ENCODE results near the gene ADAMTSL1. TPM values are rescaled to one million over a fixed set of nuclear protein-coding genes. Genes with fewer than 3 reads are reported as not detected.
"Not testable (repeated sequence)": the region's sequence is repeated elsewhere in the genome, so short reads cannot be mapped to it uniquely, and the experiment has no call there.

Gene ADAMTSL1
- total RNA-seq, 1 donor from 2014 or later: 1.8 TPM

DNA sequence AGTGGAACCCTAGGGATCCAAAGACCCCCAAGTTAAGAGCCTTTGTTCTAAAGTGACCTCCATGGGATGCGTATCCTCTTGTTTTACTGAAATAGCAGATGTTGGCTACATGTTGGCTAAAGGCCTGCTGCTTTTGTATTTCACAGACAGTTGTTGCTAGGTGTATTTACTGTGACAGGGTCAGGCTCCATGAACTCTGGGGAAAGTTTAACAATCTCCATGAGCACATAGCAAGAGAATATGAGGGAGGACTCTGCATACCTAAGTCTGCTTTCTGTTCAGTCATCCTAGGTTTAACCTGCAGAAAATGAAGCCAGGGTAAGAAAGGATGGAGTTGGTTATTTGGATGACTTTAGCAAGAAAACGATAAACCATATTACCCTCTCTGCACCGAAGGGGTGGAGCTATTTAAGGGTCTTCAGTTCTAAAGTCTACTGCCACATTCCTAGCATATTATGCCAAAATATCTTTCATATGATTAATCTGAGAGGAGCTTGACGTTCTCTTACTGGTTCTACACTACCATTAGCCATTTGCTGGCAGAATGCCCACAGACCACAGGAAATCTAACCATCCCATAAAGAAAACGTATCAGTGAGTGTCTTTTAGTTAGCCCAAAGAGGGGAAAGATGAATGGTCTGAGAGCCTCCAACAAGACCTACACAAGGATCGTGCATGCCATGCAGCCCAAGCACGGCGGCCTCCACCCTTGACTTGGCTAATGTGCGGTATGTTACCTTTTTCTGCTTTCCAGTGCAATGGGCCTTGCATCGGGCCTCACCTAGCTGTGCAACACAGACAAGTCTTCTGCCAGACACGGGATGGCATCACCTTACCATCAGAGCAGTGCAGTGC is 431.3 kb downstream of the ADAMTSL1 start:
- DNase-seq (ENCODE audit: low spot score): no peak

DNA sequence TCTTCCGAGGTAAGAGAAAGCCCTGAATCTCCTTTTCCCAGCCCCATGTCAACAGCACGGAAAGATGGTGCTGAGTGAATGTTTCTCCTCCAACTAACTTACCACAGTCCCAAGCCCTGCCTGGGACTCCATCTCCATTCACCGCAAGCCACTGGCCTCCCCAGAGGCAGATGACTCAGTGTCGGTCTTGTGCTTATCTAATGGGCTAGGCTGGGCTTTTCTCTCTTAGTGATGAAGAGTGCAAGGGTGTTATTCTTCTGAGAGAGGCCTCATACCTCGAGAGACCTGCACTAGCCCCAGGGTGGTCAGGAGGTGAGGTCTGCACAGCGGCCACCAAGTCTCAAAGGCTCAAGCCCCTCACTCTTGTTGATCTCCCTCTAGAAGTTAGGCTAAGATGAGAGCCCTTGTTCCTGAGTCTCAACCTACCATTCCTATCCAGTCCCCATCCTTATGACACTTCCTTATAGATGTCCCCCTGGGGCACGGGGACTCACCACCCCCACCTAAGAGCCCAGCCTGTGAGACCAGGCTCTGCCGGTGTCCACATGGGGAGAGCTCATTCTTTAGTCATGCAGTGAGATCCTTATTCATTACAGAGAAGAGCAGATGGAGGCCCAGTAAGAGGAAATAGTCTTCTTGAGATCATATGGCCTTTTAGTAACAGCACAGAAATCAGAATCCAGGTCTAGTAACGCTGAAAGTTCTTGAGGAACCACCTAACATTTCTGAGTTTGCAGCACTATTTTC is 432.1 kb downstream of the ADAMTSL1 start:
- no peak for DNase-seq (ENCODE audit: low spot score)

DNA sequence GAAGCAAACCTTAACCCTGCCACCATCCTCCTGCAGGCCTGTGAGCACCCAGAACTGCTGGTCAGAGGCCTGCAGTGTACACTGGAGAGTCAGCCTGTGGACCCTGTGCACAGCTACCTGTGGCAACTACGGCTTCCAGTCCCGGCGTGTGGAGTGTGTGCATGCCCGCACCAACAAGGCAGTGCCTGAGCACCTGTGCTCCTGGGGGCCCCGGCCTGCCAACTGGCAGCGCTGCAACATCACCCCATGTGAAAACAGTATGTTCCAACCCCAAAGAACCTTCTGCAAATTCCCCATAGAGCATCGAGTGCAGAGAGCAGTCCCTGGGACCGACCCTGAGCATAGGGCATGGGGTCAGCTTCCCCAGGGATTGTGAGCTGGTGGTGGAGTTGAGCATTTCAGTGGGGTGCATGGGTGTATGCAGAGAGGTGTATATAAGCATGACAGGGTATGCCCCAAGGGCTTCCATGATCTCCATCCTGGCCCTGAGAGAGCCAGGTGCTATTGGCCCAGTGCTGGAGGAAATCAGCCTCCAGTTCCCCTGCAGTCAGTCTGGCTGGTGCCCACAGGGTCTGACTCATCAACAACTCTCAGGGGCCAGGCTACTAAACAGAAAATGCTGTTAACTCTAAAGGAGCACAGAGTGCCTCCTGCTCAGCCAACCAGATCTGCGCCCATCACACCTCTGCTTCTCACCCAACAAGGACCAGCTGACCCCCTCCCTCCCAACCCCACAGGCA is 432.9 kb downstream of the ADAMTSL1 start:
- DNase-seq (ENCODE audit: low spot score): no peak

DNA sequence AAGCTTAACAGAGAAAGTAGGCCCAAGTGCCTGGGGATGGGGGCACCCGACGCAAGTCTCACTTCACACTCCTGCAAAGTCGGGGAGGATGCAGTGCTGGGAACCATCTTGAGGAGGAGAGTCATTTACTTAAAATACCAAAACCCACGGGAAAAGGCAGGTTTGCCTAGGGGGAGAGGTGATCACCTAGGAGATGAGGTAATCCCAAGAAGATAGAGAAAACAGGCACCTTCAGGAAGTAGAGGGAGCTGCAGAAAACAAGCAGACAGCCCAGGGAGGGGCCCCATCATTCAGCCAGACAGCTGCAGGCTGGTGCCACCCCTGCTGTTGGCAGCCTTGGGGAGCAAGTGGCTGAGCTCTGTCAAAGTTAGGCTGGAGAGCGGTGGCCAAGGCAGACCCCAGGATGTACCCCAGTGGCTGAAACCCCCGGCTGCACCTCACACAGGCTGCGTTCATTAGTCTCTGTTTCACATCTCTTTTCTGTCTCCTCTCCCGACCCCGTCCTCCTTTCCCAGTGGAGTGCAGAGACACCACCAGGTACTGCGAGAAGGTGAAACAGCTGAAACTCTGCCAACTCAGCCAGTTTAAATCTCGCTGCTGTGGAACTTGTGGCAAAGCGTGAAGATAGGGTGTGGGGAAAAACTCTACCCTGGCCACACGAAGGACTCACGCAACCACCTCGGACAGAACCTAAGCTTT is 434.1 kb downstream of the ADAMTSL1 start:
- DNase-seq (ENCODE audit: low spot score): no peak

DNA sequence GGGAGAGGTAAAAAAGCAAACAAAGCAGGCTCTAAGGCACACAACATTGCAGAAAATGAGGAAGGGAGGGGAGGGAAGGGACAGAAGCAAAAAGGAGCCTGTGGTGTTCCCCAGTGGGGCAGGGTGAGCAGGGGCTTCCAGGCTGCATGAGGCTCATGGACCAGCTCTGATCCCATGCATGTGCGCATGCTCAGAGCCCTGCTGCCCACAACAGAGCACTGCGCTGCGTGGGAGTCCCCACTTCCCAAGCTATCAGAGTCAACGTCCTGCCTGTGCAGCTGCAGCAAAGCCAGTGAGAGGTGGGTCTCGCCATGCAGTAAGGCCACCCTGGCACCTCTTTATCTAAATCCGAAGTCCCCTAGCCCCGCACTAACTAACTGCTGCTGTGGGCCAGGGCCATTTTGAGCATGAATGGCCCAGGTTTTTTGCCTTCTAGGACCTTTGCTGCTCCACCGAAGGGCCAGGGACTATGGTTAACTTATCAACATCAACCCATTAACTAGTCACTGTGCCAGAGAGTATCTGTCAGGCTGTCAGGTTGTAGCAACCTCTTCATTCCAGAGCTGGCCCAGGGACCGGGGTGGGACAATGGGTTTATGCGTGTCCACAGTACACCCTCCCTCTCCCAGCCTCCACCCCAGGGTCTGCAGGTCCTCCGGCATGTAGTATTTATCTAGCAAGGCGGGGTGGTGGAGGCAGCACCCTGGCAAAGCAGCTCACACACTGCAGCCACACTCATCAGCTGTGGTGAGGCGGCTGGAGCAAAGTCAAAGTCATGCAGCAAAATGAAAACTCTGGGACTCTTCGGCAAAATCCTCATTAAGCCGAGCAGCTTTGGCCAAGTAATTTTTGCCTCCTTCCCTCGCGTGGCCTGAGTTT is 435.4 kb downstream of the ADAMTSL1 start:
- no peak for DNase-seq (ENCODE audit: low spot score)

DNA sequence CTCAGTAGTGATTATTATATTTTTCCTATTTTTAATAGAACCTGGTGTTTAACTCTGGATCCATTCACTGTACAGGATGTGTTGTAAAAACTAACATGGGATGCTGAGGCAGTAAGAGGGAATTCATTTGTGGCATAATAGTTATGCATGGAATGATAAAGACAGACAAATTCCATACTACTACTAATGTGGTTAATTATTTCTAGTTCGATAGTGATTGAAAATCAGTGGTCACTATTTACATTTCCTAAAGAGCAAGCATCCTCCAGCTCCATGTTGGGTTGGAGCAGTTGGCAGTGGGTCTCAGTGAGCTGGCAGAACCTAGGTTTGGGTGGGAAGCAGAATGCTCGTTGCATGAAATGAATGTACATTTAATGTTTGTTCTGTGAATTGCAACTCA is 436.5 kb downstream of the ADAMTSL1 start:
- DNase-seq (ENCODE audit: low spot score): no peak

DNA sequence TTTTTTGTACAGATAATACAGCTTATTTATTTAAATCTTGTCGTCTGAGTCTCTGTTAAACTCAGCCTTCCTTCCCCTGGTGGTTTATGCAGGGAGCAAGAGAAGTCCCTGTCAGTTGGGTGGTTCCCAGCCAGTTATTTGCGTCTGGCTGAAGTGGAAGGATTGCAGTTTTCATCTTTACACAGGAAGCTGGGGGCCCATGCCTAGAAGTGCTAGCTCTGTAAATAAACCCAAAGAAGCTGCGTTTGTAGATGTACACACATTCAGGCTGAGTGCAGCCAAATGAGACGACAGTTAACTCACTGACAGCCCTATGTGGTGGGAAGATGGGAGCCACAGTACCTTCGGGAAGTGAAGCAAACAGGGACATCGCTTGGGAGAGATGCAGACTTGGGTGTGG is 437.0 kb downstream of the ADAMTSL1 start:
- no peak for DNase-seq (ENCODE audit: low spot score)

DNA sequence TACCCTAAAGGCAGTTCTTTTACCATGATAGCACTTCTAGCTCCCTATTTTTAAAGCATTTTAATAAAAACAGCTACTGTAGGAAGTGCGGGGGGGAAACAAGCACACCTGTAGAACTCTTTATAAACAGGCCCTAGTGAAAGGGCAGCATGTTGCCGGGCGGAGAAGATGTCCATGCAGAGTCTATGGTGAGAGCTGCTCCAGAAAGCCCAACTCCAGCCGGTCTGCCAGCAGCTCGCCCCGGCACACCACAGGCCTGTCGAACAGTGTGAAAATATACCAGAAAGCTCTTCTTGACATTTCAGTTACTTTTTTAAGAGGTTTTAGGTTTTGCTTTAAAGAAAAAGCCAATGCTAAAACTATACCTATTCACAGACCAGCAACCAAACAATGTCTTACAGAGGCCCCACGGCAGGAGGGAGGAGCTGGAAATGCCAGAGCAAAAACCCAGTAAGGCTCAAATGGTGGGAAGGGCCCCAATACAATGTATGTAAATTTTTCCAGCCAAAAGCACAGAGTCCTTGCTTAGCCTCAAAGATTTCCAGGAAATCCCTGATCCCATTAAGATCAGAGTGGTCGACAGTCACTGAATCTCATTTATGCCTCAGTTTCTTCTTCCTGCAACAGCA is 437.9 kb downstream of the ADAMTSL1 start:
- DNase-seq (ENCODE audit: low spot score): no peak

DNA sequence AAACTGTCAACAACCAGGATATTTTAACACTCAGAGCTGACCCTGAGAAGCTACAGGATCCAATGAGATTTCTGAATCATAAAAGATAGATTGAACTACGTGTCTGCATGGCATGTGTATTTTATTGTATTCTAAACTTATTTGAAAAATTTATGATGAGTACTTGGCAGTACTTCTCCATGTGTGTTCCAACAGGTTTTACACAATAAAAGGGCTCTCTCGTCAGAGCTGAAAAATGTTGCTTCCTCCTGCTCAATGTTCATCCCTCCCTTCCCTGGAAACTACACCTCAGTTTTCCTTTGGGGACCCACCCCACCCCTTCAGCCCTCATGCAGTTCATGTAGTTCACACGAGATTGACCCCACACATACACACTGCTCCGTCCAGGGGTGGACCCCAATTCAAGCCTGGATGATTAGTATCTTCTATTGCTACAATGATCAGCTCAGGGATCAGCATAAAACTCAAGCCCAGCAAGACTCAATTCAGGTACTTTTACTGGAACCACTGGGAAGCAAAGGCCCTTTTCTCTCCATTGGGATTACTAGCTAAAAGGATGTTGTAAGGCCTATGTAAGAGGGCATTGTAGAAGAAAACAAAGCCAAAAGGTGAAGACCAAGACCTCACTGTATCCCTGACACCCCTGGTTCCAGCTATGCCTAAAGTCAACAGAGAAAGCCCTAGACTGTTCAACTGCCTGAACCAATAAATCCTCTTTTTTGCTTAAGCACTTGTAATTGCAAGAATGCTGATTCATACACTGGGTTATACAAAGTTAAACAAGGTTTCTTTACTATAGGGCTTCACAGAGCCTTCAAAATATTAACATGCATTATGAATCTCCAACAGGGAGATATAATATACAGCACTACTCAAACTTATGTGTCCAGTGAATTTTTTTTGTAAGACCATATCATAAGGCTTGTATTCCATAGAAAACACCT is 446.5 kb downstream of the ADAMTSL1 start:
- no peak for DNase-seq (ENCODE audit: low spot score)

DNA sequence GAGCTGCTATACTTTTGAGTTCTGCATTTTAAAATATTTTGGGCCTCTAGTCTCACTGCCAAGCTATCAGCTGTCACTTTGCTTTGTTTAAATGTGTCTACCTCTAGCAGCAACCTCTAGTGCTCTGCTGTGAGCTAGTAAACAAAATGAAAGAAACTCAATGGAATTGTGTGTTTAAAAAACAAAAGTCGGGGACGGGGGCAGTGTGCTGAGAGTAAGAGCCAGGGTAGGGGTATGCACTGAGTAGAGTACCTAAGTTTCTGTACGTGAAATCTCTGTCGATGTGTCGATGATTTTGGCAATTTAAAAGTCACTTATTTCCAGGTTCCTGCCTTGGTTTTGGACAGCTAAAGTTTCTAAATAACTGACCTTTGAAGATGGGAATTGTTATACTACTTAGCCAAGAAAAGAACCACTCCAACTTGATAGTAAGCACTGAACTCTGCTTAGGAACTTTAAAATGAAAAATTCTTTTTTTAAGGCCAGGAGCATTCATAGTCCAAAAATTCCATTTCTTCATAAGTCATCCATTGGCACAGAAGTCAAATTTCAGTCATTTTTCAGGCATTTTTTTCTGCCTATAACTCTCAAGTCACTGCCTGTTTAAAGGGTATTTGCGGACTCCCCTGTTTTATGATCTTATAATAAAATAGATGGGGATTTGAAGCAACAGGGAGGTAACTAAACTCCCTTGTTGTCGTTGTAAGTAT is 447.6 kb downstream of the ADAMTSL1 start:
- DNase-seq (ENCODE audit: low spot score): no peak

DNA sequence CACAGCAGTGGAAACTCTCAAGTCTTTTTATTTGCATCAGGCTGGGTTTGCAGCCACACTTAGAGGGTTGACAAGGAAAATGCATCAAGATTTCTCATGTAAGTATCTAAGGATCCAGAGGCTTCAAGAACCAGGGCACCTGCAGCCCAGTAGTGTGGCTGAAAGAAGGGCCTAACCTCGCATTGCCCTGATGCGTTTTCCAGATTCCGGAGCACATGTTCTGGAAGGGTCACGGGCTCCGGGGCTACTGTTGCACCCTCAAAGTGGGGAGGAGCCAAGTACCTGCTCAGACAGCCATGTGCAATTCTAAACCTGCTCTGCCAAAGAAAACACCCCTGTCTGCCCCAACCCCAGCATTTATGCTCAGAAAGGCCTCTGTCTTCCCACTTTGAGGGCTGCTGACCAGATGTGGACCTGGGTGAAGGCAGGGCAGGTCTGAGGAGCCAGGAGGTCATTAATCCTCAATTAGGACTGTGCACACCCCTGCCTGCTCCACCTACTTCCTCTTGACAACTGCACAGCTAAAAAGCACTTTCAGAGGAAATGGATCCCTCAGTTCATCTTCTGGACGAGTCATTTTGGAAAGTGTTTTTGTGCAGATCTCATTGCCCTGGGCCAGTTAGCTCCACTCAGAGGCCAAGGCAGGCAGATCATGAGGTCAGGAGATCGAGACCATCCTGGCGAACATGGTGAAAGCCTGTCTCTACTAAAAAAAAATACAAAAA is 448.4 kb downstream of the ADAMTSL1 start:
- no peak for DNase-seq (ENCODE audit: low spot score)

DNA sequence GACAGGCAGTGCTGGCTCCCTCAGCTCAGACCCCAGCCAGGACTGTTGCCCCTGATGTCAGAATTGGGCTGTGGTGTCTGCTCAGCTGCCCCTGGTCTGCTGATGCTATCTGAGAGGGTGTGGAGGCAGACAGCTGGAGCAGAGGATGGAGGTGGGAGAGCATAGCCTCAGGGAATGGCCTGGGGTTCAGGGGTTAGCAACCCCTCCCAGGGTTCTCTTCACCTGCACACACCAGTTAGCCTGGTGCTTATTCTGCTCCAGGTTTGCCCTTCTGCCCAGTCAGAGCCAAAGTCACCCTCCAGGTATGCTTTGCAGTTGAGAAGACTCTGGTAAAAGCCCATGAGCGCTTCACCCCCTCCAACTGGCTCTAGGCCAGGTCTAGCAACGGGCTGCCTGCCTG is 449.2 kb downstream of the ADAMTSL1 start:
- no peak for DNase-seq (ENCODE audit: low spot score)

DNA sequence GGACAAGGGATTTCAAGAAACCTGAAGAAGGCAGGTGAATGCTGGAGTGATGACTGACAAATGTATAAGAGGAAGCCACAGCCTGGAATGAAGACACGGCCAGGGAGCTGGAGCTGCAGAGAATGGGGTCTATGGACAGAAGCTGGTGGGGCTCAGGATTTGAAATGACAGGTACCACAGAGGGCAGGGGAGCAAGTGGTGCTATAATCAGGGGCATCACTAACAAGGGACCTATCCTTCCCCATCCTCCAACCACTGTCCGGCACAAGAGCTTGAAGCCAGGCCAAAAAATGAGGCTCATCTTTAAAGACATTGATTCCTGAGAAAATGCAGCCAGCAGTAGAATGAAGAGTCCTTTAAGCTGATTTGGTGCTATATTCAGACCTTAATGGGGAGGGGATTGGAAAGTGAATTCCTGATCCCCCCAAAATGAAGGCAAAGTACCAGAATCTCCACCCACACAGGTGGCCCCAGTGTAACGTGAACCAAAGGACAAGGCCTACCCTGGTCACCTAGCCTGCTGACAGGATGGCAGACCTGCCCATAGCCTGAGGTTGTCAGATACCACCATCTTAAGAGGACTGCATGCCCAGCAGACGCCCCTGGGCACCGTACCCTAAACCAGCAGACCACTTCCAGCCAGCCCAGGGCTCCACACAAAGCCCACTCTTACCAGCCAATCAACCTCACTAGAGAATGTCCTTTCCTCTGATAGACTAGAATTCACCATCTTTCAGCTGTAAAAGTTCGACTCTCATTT is 449.9 kb downstream of the ADAMTSL1 start:
- DNase-seq (ENCODE audit: low spot score): no peak

DNA sequence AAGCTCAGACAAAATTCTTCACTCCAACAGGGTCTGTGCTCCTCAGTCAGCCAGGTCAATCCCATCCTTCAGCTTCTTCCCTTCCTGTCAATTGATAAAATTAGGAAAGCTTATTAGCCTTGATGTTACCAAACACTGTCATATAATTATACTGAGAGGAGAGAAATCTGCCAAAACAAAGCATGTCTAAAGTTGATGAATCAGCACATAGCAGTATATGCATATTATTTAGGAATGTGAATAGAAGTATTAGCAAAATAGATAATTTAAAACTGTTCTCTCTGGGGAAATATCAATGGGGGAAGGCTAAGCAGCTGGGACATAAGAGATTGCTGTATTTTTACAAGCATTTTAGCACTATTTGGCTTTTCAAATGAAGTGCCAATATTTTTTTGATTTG is 451.9 kb downstream of the ADAMTSL1 start:
- DNase-seq (ENCODE audit: low spot score): no peak

DNA sequence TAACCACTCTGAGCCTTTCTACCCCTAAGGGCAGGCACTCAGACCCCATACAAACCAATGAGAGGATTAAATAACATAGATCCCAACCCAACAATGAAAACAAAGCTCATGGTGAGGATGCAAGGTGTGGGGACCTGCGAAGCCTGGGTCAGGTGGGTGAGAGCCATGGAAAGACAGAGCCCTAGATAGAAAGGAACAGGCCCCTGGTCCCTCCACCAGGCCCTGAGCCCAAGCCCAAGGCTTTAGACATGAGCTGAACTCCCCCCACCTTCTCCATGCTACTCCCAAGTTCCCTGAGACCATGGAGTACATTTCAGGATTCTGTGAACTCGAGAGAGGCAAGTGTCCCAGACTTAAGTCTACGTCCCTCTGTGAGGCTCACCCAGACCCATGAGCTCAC is 452.6 kb downstream of the ADAMTSL1 start:
- DNase-seq (ENCODE audit: low spot score): no peak

DNA sequence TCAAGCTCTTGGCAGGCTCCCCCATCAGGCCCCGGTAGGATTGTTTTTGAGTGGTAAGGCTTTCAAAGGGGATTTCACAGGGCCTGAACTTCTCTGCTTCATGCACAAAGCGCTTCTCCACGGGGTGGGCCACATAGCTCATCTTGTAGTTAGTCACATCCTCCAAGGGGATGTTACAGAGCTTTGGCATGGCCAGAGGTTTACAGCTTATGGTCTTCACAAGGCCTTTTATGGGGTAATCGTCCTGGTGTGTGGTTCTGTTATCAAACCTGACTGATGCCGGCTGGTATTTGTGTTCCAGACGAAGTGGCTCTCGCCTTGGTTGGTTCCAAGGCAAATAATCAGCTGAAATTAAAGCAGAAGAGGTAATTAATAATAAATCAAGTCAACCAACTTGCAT is 454.8 kb downstream of the ADAMTSL1 start:
- DNase-seq (ENCODE audit: low spot score): no peak

DNA sequence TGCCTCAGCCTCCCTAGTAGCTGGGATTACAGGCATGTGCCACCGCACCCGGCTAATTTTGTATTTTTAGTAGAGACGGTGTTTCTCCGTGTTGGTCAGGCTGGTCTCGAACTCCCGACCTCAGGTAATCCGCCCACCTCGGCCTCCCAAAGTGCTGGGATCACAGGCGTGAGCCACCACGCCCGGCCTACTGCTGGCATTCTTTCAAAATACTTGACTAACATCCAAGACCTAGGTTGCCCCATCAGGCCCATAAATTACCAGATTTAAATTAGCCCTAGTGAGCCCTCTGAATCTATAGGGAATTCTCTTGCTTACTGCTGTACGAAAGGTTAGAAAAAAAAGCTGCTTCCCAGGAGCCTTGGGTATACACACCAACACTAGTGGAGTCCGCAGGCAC is 456.7 kb downstream of the ADAMTSL1 start:
- DNase-seq (ENCODE audit: low spot score): not testable (repeated sequence)

Data from mucosa of gallbladder (tissue), 1 donor.